Fibroblast of pulmonary artery (primary cell): ENCODE measurements around the gene ZGRF1.

ENCODE experiments used
- DNase-seq: peaks from one replicate; pipeline ENCODE4 v3.0.0-alpha.2; 2010; ENCODE audit warnings: low read depth
- H3K4me3 ChIP-seq: replicated peaks from 2 replicates; pipeline ENCODE4 v1.5.1; 2011; ENCODE audit warnings: low read depth, mild to moderate bottlenecking, control low read depth, low read length, moderate library complexity
- CTCF ChIP-seq: IDR thresholded peaks from 2 replicates; pipeline ENCODE4 v1.5.1; 2011; ENCODE audit warnings: mild to moderate bottlenecking, control low read depth, low read length, inconsistent platforms; ENCODE audit errors: missing control alignments

Gene ZGRF1

DNA sequence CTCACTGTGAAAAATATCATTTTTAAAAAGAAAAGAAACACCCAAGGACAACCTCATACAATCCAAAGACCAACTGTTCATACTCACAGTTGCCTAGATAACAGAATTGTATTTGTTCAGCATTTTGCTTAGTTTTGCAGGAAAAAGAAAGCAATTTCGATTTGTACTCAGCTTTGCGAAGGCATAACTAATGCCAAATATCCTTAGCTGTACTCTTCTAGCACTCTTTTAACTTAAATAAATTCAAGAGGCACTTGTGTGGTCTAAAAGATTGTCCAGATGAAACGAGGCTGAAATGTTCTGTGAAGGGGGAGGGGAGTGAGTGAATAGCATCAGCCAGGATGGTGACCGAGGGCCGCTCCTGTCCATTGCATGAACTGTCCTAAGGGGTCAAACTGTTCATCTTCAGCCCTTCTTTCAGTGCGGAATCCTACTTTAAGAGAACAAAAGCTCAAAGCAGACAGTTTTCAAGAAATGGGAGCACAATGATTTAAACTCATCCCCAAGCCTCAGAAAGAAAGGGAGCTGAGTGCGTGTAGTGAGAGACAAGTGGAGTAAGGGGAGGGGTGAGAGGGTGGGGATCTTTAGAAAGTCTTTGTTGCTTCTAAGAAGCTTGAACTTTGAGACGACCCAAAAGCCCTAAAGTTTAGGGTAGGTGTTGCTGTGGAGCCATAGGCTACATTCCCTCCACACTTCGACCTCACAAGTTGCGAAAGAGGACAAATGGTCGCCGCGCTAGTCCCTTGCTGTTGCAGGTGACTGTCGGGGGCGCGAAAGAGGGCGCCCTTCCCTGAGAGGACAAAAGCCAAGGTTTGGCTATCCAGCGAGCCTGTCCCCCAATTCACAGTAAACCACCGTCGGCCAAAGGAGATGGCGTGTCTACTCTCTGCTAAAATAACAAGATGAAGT is 116.8 kb downstream of the ZGRF1 start:
- DNase-seq, result no peak
- TF ChIP-seq CTCF, result no peak
- no peak overlapping the region for H3K4me3 ChIP-seq

DNA sequence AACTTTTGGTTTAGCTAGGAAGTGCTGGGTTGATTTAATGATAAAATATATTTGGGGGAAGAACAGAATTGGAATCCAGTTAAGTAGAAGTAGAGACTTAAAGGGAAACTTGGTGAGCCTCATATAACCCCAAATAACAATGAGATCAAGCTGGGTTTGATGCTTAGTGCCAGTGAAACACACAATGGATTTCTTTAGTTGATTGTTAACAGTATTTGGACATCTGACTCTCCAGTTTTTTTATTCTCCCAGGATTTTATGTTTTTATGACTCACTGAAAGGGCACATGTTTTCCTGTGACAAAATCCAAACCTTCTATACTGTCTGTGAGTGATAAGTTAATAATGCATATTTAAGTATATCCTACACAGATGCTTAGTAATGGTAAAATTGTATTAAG is 118.0 kb downstream of the ZGRF1 start:
- no peak overlapping the region for H3K4me3 ChIP-seq
- DNase-seq, result no peak
- TF ChIP-seq CTCF, result no peak

DNA sequence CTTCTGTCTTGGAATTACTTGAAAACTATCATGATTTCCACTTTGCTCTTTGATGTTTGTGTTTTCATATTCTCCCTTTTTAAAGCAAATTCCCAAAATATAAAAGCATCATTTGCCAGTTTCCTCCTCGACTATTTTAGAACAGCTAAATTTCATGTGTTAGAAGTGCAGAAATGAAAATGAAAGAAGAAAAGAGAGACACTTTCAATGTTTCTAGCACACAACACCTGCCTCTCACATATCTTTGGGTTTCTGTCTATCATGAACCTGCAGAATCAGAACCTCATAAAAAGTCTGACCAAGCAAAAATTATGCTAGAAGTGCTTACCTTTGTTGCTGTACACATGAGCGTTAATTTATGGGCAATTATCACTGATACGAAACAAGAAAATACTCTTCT is 118.8 kb downstream of the ZGRF1 start:
- H3K4me3 ChIP-seq, result no peak overlapping the region
- TF ChIP-seq CTCF, result no peak
- DNase-seq, result no peak

- no peak for TF ChIP-seq CTCF
- no peak for DNase-seq
- no peak overlapping the region for H3K4me3 ChIP-seq
Observed at GRCh38 chr4:112517067-112517634, 119.6 kb downstream of the ZGRF1 start.

- DNase-seq, result no peak
- no peak for TF ChIP-seq CTCF
- H3K4me3 ChIP-seq, result no peak overlapping the region
Observed at GRCh38 chr4:112516471-112517066, 120.1 kb downstream of the ZGRF1 start.

DNA sequence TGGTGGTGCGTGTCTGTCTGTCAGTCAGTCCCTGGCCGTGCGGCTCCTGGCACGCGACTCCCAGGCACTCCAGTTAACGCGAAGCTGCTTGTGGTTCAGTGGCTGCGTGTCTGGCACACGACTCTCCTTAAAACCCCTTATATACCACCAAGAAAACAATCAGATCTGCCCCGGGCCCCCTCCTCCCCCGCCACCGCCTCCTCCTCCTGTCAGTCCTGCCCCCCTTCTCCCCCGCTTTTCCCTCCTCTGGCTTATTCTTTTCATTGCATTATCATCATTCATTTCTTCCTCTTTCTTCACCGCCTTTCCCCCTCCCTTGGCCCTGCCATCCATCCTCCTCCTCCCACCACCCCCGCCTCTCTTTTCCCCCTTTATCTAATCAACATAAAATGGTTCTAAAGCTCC is 120.6 kb downstream of the ZGRF1 start, which contains the start of gene NEUROG2:
NEUROG2 (minus strand) TSS at position 115 of the 405 bp plus-strand sequence. CDS start 705 bp downstream, outside the sequence.
- H3K4me3 ChIP-seq, result peak within 1 kb of the TSS; percentile 50
- DNase-seq, result no peak
- no peak for TF ChIP-seq CTCF
